Measurements from ENCODE around the gene EIF5A. TPM values are rescaled to one million over a fixed set of nuclear protein-coding genes. Genes with fewer than 3 reads are reported as not detected.
A peak's percentile ranks its signal among the peaks of the same experiment; 100 is the strongest.

The EIF5A gene
- total and polyA plus RNA-seq, 2 experiments from 2014 or later: 319 to 988 TPM

DNA sequence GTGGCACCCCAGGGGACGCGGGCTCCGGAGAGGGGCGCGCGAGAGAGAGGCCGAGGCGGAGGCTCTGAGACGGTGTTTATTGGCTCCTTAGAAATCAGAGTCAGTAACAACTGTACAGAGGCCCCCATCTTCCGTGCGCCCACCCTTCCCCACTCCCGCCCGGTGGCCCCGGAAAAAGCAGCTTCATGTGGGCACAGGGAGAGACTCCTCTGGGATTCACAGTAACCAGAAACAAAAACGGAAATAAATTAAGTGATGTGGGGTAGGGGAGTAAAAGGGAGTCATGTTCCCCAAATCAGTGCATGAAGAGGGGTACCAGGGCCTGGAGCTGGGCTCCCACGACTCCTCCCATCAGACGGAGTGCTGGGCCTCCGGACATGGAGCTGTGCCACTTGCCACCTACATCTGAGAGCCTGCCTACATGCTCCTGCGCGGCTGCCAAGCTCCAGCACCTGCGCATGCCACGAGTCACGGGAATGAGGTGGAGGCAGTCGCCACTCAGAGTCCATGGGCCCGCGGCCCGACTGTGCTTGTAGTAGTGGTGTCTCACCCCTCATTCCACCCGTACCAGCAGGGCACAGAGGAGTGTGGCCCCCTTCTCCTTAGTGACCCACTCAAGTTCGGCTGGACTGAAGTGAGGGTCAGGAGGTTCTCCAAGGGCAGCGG lies 8.3 kb downstream of the EIF5A start:
- peaks cover 48% of the 10 kb centered on the region for H3K36me3 ChIP-seq
- H3K4me3 ChIP-seq: peak overlapping the region; percentile 90
- no peak for TF ChIP-seq CTCF (IDR thresholded peaks at IDR 0.05; ENCODE audit: low read depth, low read length)
- peak overlapping the region; percentile 82 for H3K27ac ChIP-seq
- no peaks in the 10 kb centered on the region for H3K9me3 ChIP-seq (ENCODE audit: low read depth)
- no peak for DNase-seq (ENCODE audit: low read depth in 1 of 2, low spot score in 1 of 2)
- H3K27me3 ChIP-seq: no peaks in the 10 kb centered on the region
- peaks cover 7% of the 10 kb centered on the region for H3K4me1 ChIP-seq (ENCODE audit: low read depth)

GRCh38 chr17:7317161-7317803 lies 9.9 kb downstream of the EIF5A start:
- Histone ChIP-seq H3K27ac (no peak overlapping the region), H3K9me3 (ENCODE audit: low read depth) (no peaks in the 10 kb centered on the region), H3K36me3 (peaks cover 51% of the 10 kb centered on the region), H3K4me3 (no peak overlapping the region), H3K4me1 (ENCODE audit: low read depth) (peaks cover 7% of the 10 kb centered on the region), H3K27me3 (no peaks in the 10 kb centered on the region)
- no peak for DNase-seq (ENCODE audit: low read depth in 1 of 2, low spot score in 1 of 2)
- no peak for TF ChIP-seq CTCF (IDR thresholded peaks at IDR 0.05; ENCODE audit: low read depth, low read length)

GRCh38 chr17:7318121-7318860 lies 10.9 kb downstream of the EIF5A start:
- H3K4me3 ChIP-seq: no peak overlapping the region
- no peak for TF ChIP-seq CTCF (IDR thresholded peaks at IDR 0.05; ENCODE audit: low read depth, low read length)
- H3K36me3 ChIP-seq: peaks cover 52% of the 10 kb centered on the region
- no peak for DNase-seq (ENCODE audit: low read depth in 1 of 2, low spot score in 1 of 2)
- no peak overlapping the region for H3K27ac ChIP-seq
- no peaks in the 10 kb centered on the region for H3K9me3 ChIP-seq (ENCODE audit: low read depth)
- no peaks in the 10 kb centered on the region for H3K27me3 ChIP-seq
- peaks cover 7% of the 10 kb centered on the region for H3K4me1 ChIP-seq (ENCODE audit: low read depth)

- Histone ChIP-seq H3K27ac (no peak overlapping the region), H3K27me3 (no peaks in the 10 kb centered on the region), H3K36me3 (peaks cover 51% of the 10 kb centered on the region), H3K4me3 (no peak overlapping the region), H3K9me3 (ENCODE audit: low read depth) (no peaks in the 10 kb centered on the region), H3K4me1 (ENCODE audit: low read depth) (no peaks in the 10 kb centered on the region)
- DNase-seq (ENCODE audit: low read depth in 1 of 2, low spot score in 1 of 2): no peak
- no peak for TF ChIP-seq CTCF (IDR thresholded peaks at IDR 0.05; ENCODE audit: low read depth, low read length)
Observed at GRCh38 chr17:7321466-7321865, 14.0 kb downstream of the EIF5A start.

DNA sequence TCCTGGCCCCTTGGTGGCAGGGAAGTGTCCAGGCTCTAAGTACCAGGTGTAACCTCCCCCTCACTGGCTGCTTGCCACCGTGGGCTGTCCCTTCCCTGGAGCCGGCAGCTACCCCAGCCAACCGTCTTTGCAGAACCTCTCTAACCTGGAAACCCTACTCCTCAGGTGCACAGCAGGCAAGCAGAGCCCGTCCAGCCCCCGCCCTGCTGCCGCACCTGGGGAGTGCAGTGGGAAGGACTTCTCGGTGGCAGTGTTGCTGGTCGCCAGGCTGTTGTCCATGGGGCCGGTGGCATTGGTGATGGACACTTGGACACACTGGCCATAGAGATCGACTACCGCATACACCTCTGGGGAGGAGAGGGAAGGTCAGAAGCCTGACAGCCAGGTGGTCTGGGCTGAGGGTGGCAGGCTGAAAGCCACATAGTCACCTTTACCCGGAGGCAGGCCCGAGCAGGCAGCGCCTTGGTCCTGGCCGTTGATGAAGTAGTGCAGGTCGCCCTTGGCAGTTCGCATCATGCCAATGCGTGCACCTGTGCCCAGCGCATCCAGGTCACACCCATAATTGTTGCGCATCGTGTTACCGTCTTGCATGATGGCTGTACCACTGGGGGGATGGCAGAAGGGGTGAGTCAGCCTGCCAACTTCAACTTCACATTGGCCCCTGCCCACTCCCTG lies 15.2 kb downstream of the EIF5A start:
- DNase-seq (ENCODE audit: low read depth in 1 of 2, low spot score in 1 of 2): no peak
- Histone ChIP-seq H3K4me1 (ENCODE audit: low read depth) (no peaks in the 10 kb centered on the region), H3K4me3 (no peak overlapping the region), H3K36me3 (peaks cover 46% of the 10 kb centered on the region), H3K27me3 (no peaks in the 10 kb centered on the region), H3K9me3 (ENCODE audit: low read depth) (no peaks in the 10 kb centered on the region), H3K27ac (no peak overlapping the region)
- no peak for TF ChIP-seq CTCF (IDR thresholded peaks at IDR 0.05; ENCODE audit: low read depth, low read length)

Data from cardiac muscle cell (in vitro differentiated cells and primary cell).